Measurements from ENCODE around the gene SUCO. TPM values are rescaled to one million over a fixed set of nuclear protein-coding genes. Genes with fewer than 3 reads are reported as not detected.

Gene SUCO
- total RNA-seq, 1 experiment from 2014 or later = 32.9 TPM

DNA sequence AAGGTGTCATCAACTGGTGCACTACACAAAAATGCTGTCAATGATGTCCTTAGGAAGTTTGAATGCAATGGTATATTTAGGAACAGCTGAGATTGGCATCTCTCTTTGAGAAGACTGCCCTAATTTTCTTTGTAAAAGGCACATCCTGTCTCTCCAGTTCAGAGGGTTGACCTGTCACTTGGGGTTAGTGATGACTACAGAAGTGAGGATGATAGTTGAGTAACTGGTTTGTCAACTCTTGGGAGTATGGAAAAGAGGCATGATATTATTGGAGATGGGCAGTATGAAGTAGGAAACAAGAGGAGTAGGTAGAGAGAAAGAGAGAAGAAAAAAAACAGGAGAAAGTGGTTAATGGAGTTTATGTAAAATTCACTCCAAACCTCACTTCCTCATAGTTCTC, 48.7 kb upstream of the SUCO start:
- Histone ChIP-seq H3K36me3 (ENCODE audit: insufficient read depth, low read length, poor library complexity, severe bottlenecking) (no peaks in the 10 kb centered on the region), H3K27me3 (replicated peaks; ENCODE audit: insufficient read depth, low read depth, low read length, poor library complexity) (peaks cover 7% of the 10 kb centered on the region), H3K27ac (ENCODE audit: low read depth, low read length, poor library complexity, severe bottlenecking) (no peak overlapping the region), H3K9me3 (ENCODE audit: low read depth, low read length, poor library complexity, severe bottlenecking) (no peaks in the 10 kb centered on the region), H3K4me1 (ENCODE audit: insufficient read depth, low read length, poor library complexity, severe bottlenecking) (peaks cover 4% of the 10 kb centered on the region), H3K4me3 (ENCODE audit: low read depth, low read length, poor library complexity, severe bottlenecking) (no peak overlapping the region)
- BruUV-seq (replicated peaks) = no TSS peak
- CTCF ChIA-PET = no interaction called here
- TF ChIP-seq, protein P1, sequence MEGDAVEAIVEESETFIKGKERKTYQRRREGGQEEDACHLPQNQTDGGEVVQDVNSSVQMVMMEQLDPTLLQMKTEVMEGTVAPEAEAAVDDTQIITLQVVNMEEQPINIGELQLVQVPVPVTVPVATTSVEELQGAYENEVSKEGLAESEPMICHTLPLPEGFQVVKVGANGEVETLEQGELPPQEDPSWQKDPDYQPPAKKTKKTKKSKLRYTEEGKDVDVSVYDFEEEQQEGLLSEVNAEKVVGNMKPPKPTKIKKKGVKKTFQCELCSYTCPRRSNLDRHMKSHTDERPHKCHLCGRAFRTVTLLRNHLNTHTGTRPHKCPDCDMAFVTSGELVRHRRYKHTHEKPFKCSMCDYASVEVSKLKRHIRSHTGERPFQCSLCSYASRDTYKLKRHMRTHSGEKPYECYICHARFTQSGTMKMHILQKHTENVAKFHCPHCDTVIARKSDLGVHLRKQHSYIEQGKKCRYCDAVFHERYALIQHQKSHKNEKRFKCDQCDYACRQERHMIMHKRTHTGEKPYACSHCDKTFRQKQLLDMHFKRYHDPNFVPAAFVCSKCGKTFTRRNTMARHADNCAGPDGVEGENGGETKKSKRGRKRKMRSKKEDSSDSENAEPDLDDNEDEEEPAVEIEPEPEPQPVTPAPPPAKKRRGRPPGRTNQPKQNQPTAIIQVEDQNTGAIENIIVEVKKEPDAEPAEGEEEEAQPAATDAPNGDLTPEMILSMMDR (conservative IDR thresholded peaks at IDR 0.05; ENCODE audit: low read depth, low read length) = no peak
- TF ChIP-seq EZH2 (IDR thresholded peaks at IDR 0.05; ENCODE audit: borderline replicate concordance, low read depth, low read length, poor library complexity, severe bottlenecking) = no peak
- DNase-seq (ENCODE audit: low spot score) = no peak
- POLR2A ChIA-PET (ENCODE audit: low non-redundant PET) = no interaction called here
- intact Hi-C loops (cut with micrococcal nuclease; ENCODE audit: unreplicated experiment) = no loop called here

DNA sequence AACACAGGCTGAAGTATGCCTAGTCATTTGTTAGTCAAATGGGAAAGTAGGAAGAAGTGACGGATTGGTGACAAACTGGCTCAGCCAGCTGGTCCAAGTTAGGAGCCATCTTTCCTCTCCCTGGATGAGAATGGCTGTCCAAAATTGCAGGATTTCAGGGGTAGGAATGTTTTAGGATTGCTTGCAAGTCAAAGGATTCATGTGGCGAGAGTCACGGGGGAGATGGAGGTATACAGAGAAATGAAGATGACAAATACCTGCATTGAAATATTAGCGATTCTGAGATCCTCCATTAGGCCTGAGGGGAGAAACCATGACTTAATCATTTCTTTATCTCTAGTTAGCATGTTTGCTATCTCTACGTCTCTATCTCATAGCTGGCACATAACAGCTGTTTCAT, 47.3 kb upstream of the SUCO start:
- POLR2A ChIA-PET (ENCODE audit: low non-redundant PET) = no interaction called here
- Histone ChIP-seq H3K27me3 (replicated peaks; ENCODE audit: insufficient read depth, low read depth, low read length, poor library complexity) (peaks cover 7% of the 10 kb centered on the region), H3K36me3 (ENCODE audit: insufficient read depth, low read length, poor library complexity, severe bottlenecking) (no peaks in the 10 kb centered on the region), H3K27ac (ENCODE audit: low read depth, low read length, poor library complexity, severe bottlenecking) (no peak overlapping the region), H3K4me1 (ENCODE audit: insufficient read depth, low read length, poor library complexity, severe bottlenecking) (peaks cover 4% of the 10 kb centered on the region), H3K9me3 (ENCODE audit: low read depth, low read length, poor library complexity, severe bottlenecking) (no peaks in the 10 kb centered on the region), H3K4me3 (ENCODE audit: low read depth, low read length, poor library complexity, severe bottlenecking) (no peak overlapping the region)
- CTCF ChIA-PET = no interaction called here
- no peak for DNase-seq (ENCODE audit: low spot score)
- BruUV-seq (replicated peaks) = no TSS peak
- no peak for TF ChIP-seq EZH2 (IDR thresholded peaks at IDR 0.05; ENCODE audit: borderline replicate concordance, low read depth, low read length, poor library complexity, severe bottlenecking)
- TF ChIP-seq, protein P1 (conservative IDR thresholded peaks at IDR 0.05; ENCODE audit: low read depth, low read length) = no peak
- intact Hi-C loops (cut with micrococcal nuclease; ENCODE audit: unreplicated experiment) = no loop called here

DNA sequence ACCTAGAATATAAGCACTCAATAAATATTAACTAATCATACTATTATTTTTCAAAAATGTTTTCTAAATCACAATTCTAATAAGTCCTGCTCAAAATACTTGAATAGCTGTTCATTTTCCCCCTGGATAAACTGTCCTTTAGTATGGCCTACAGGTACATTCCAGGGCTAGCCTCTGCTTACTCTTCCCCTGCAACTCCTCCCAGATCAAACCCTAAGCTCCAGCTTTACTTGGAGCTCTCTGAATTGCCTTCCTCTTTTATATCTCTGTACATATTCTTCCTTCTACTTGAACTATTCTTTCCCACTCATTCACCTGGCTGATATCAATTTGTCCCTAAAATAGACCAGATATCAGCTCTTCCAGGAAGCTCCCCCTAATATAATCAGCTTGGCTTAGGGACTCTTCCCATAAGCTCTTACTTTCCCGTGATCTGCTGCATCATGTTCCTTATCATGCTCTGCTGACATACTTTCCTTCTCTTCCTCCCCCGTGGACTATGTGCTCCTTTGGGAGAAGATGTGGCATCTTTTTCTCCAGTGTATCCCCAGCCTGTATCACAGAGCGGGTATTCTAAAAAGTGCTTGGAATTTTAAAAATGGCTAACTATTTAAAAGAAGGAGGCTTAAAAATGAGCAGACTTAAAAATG, 46.0 kb upstream of the SUCO start:
- Histone ChIP-seq H3K9me3 (ENCODE audit: low read depth, low read length, poor library complexity, severe bottlenecking) (no peaks in the 10 kb centered on the region), H3K4me1 (ENCODE audit: insufficient read depth, low read length, poor library complexity, severe bottlenecking) (peaks cover 4% of the 10 kb centered on the region), H3K4me3 (ENCODE audit: low read depth, low read length, poor library complexity, severe bottlenecking) (no peak overlapping the region), H3K36me3 (ENCODE audit: insufficient read depth, low read length, poor library complexity, severe bottlenecking) (no peaks in the 10 kb centered on the region), H3K27me3 (replicated peaks; ENCODE audit: insufficient read depth, low read depth, low read length, poor library complexity) (peaks cover 7% of the 10 kb centered on the region), H3K27ac (ENCODE audit: low read depth, low read length, poor library complexity, severe bottlenecking) (no peak overlapping the region)
- CTCF ChIA-PET = no interaction called here
- TF ChIP-seq, protein P1 (conservative IDR thresholded peaks at IDR 0.05; ENCODE audit: low read depth, low read length) = no peak
- TF ChIP-seq EZH2 (IDR thresholded peaks at IDR 0.05; ENCODE audit: borderline replicate concordance, low read depth, low read length, poor library complexity, severe bottlenecking) = no peak
- POLR2A ChIA-PET (ENCODE audit: low non-redundant PET) = no interaction called here
- no peak for DNase-seq (ENCODE audit: low spot score)
- BruUV-seq (replicated peaks) = no TSS peak
- intact Hi-C loops (cut with micrococcal nuclease; ENCODE audit: unreplicated experiment) = no loop called here
